Islet of Langerhans (tissue), 1 donor: Measurements from ENCODE around the gene PSMB11.

Experiments used
- FAIRE-seq: peaks from one replicate; lab custom pipeline; 2011; peaks lifted over from hg19 to GRCh38; lab: Jason Lieb, UNC

Gene PSMB11

DNA sequence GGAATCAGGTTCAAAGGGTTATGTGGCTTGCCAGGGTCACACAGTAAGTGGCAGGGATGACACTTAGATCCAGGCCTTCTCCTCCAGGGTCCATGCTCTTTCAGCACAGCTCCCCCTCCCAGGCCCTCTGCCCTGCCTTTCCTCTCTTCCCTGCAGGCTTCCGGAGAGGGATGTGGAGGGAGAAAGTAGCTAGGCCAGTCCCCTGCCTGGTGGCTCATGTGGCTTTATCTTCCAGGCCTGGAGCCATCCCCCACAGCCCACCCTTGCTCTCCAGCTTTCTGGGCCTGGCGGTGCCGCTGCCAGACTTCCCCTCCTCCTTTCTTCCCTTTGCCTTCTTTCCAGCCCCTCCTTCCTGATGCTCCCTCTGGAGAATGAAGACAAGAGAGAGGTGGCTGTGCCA, 1.7 kb downstream of the PSMB11 start:
- FAIRE-seq: no peak

DNA sequence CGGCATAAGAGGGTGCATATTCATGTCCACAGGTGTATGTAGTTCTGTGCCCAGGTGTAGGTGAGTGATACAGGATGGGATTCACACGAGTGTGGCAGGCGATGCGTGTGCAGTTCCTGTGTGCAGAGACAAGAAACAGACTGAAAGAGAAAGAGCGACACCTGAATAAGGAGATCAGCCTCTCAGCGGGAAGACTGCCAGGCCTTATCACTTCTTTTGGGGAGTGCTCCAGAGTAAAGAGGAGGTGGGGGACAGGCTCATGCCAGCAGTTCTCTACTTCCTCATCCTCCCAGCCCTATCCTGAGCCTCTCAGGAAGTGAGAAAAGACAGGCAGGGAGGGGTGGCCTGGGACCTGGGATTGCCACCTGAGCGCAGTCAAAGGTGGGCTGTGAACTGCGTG, 2.8 kb downstream of the PSMB11 start:
- FAIRE-seq: no peak

DNA sequence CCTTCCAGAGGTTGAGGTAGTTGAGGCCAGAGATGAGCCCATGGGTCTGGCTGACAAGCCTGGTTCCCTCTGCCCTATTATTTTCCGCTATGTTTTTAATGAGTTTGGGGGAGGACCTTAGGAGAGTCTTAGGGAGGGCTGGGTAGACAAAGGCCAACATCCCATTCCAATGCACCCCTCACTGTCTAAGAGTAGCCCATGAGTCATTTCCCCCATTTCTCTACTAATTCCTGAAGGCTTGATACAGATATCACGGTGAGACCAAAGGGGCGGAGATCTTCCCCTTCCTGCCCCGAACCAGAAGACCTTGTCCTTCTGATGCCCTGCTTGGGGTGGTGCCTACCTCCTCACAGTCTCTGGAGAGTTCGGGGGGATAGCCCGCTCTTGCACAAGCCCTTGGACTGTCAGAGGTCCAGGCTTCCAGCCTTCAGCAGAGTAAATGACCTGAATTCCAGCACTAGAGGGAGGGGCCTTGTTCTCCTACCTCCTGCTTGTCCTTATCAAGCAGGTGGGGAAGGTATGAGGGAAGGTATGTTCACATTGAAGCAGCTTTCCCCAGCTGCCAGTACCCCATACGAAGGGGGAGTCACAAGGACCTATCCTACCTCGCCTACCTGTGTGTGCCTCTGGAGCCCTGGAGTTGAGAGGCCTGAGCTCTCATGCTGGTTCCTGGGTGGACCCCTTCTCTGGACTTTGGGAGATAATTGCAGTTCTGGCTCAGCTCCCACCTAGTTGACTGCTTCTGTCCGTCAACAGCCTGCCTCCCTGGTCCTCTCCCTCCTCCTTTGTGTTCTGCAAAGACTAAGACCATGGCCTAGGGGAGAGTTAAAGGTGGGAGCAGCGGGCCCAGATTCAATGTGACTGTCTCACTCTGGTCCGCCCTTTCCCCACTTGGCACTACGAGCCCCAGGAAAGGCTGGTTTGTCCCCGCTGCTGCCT, 3.7 kb downstream of the PSMB11 start:
- FAIRE-seq: no peak

DNA sequence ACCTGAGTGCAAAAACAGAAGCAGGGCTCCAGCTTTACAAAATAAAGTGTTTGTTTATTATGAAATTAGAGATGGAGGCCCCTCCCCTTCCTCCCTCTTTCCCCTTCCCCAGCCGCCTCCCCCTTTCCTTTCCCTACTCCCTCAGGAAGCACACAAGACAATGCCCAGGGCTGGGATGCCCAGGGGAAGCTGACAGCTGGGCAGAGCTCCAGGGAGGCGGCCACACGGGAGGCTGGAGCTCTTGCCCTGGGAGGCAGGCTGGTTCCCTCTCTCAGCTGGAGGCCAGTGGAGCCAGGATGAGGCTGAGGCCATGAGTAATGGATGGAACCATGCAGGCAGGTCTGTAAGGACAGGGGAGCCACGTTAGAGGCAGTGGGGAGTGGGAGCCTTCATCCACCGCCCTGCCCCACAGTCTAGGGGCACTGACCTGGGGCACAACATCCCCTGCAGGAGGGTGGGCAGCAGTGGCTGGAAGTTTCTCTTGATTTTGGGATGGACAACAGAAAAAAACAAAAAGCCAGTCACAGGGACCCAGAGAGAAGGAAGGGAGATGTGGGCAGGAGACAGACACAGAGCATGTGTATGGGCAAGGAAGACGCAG, 5.1 kb downstream of the PSMB11 start:
- FAIRE-seq: no peak

DNA sequence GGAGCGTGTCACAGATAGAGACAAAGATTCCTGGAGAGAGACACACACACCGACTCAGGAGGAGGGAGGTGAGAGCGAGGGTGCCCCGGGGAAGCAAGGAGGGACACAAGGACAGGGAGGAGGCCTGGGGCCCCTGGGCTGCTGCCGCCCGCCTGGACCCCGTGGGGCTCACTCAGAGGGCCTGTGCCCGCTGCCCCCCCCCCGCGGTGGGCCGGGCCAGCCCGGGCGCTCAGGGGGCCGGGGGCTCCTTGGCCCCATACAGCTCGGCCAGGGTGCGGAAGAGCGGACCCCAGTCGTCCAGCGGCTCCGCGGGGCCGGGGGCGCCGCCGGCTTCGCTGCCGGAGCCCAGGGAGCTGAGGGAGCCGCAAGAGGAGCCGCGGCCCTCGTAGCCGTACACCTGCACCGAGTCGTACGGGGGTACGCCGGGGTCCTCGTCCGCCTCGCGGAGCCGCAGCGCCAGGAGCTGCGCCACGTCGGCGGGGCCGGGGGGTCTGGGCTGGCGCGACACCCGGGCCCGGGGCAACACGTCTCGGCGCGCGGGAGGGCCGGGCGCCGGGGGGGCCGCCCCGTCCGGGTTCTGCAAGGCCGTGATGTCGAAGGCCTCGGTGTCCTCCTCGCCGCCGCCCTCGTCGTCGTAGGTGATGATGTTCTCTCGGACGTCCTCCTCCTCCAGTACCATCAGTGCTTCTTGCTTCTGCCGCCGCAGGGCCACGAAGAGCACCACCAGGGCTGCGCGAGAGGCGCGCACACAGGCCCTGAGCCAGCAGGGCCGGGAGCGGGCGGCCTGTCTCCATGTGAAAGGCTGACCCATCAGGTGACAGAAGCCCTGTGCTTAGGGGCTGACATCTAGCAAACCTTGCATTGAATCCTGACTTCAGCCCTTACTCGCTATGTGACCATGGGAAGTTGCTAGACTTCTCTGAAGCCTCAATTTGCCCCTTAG, 6.0 kb downstream of the PSMB11 start:
- no peak for FAIRE-seq

DNA sequence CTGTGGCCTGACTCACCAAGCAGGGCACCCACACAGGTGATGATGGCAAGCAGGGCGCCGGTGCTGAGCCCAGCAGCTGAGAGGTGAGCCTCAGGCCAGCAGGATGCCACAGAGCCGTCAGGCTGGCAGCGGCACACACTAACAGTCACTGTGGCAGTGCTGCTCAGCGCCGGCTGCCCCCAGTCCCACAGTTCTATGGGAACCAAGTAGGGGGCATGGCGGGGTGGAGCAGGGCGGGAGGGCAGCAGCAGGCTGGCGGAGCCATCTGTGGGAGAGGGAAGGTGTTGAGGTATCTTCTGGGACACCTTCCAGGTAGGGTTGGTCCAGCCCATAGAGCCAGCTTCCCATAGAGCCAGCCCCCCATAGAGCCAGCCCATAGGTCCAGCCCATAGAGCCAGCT, 7.0 kb downstream of the PSMB11 start:
- FAIRE-seq: no peak

DNA sequence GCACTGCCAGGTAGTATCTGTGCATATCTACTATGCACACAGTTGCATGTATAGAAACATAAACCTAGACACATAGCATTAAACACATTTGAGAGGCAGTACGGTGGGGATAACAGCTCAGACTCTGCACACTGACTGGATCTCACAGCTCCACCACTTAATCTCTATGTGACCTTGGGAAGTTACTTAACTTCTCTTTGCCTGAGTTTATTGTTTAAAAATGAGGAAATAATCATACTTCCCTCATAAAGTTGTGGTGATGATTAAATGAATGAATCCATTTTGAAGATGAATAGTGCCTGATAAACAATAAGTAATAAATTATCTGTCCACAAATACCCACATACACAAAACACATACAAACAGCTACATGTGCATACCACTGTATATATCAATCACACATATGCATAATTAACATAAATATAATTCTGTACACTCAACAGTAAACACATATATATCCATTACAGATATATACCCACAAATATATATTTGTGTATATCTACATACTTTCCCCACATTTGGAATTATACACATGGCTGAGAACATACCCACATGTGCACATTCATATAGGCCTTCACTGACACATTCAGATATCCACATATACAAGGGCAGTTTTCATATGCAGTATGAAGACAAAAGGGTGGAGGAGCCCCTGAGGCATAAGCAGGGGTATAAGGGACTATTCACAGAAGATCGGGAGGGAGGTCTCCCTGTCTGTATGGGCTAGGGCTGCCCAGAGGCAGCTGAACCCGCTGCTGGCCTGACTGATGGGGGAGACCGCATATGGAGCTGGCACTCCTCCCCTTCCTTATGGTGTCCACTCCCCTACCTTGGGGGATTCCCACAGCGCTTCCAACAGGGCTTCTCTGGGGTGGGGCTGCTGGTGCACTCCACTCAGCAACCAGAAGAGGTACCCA, 9.4 kb downstream of the PSMB11 start:
- no peak for FAIRE-seq

DNA sequence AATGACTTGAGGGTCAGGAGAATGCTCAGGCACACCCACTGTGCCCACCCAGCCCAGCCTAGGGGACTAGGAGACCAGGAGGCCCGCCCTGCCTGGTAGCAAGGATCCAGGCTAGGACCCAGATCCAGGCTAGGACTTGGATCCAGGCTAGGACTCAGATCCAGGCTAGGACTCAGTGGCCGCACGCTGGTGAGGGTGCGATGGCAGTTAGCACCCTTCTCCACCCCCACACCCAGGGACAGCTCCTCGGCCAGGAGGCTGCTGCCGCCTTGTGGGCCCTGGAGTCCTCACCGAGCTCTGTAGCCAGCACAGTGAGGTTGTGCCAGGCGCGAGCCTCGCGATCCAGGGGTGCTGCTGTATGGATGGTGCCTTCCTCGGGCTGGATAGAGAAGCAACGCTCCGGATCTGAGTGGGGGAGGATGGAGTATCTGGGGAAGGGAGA, 10.2 kb downstream of the PSMB11 start:
- no peak for FAIRE-seq

DNA sequence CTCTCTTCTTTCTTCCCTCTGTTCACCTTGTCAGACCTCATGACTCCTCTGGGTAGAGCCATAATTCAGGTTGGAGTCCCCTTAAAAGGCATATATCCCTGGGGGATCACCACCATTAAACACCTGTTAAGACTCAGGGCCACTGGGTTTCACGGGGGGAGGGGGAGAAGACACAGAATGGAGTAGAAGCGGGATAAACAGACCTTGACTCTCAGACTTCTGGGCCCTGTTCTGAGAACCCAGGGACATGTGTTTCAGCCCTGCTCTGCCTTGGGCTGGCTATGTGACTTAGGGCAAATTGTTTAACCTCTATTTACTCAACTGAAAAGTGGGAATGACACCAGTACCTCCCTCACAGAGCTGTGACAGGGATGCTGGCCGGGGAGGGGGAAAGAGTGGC, 10.7 kb downstream of the PSMB11 start:
- no peak for FAIRE-seq

DNA sequence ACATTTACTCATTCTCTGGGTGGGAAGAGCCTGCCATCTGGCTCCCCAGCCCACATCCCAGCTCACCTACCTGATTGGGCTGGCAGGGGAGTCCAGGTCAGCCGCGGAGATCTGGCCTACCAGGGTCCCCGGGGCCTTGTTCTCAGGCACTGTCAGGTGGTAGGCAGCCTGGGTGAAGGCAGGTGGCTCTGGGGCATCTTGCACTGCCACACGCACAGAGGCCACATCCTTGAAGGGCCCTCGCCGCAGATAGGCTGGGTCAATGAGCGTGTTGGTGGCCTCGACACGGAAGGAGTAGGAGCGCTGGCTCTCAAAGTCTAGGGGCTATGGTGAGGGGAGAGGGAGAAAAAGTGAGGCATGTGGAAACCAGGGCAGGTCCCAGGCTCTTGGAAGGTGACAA, 11.4 kb downstream of the PSMB11 start:
- no peak for FAIRE-seq

DNA sequence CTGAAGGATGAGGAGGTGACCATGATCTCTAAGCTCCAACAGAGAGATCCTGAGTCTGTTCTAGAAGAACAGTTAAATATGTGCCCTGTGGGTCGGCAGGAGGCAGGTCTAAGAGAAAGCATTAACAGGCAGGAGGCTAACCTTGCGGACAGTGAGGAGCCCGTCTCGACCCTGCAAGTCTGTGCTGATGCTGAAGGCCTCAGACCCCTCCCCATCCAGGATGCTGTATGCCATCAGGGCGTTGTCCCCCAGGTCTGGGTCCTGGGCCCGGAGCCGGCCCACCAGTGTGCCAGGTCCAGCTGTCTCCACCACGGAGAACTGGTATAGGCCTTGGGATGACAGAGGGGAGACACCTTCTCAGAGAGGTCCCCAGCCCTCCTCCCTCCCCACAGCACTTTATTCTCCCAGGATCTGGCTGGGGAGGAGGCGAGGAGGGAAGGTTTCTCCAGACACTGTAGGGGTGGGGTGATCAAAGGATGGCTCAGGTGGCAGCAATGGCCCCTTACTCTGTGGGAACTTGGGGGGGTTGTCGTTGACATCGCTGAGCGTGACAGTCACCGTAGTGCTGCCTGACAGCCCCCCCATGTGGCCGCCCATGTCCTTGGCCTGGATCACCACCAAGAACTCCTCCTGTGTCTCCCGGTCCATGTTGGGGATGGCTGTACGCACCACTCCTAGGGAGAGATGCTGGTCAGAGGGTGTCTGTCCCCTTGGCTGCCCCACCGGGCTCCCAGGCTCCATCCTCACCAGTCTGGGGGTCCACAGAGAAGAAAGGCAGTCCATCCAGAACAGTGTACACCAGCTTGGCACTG, 12.2 kb downstream of the PSMB11 start:
- no peak for FAIRE-seq

DNA sequence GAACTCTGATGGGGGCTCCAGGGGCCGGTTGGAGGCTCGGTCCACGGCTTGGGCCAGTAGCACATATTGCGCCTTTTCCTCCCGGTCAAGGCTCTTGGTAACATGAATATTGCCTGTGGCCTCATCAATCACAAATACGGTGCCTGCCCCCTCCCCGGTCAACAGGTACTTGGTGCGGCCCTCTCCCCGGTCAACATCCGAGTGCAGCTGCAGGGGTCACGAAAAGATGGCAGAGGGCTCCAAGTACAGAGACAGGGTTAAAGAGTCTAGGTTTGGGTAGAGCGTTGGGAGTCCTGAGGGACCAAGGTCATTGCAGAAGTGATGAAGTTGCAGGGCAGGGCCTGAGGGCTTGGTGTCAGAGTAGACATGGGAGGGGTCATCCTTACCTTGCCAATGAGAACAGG, 13.1 kb downstream of the PSMB11 start:
- FAIRE-seq: no peak

DNA sequence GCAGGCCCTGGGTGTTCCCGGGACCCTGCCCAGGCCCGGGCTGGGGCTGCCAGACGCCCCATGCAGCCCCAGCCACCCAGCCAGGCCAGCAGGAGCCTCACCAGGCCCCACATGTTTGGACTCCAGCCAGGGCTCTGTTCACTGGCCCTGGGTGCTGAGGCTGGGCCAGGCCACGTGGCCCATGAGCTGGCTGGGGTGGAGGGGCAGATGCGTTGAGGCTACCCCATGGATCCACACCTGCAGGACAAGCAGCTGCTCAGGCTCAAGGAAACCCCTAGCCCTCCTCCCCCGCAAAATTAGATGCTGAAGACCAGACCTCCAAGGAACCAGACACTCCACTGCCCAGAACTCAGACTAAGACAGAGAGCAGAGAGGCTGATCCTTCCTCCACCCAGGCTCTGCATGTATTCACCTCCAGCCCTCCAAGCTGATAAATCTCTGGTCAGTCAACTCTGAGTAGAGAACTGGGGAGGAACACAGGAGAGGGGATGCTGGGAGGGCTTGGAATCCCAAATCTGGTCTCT, 13.7 kb downstream of the PSMB11 start:
- no peak for FAIRE-seq

DNA sequence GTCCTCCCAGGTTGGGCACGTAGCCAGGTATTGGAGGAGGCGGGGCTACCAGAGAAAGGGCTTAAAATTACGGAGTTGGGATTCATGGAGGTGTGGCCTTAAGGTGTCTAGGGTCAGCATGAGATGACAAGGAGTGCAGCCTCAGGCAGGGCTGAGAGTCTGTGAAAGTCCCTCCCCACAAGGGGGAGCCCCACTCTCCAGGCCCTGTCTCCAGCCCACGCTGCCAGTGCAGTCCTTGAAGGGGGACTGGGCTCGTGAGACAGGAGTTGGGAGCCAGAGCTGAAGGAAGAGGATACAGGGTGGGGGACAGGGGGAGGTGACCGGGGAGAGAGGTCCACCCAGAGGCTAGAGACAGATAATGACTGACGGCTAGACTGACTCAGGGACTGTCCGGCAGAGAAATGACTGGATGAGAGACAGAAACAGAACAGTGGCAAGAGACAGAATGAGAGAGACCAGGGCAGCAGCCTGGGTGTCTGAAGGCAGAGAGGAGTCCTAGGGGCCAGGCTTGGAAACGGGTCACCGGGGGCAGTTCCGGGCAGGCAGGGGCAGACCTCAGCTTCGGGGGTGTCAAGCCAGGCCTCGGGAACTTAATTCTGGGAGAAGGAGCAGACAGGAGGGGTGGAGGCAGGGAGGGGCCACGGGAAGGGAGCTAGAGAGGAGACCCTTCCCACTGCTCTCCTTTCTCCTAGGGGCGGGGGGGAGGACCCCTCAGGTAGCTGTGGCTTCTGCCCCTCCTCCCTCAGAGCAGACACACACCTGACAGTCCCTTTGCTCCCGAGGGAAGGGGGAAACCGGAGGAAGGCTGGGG, 14.3 kb downstream of the PSMB11 start:
- FAIRE-seq: no peak

DNA sequence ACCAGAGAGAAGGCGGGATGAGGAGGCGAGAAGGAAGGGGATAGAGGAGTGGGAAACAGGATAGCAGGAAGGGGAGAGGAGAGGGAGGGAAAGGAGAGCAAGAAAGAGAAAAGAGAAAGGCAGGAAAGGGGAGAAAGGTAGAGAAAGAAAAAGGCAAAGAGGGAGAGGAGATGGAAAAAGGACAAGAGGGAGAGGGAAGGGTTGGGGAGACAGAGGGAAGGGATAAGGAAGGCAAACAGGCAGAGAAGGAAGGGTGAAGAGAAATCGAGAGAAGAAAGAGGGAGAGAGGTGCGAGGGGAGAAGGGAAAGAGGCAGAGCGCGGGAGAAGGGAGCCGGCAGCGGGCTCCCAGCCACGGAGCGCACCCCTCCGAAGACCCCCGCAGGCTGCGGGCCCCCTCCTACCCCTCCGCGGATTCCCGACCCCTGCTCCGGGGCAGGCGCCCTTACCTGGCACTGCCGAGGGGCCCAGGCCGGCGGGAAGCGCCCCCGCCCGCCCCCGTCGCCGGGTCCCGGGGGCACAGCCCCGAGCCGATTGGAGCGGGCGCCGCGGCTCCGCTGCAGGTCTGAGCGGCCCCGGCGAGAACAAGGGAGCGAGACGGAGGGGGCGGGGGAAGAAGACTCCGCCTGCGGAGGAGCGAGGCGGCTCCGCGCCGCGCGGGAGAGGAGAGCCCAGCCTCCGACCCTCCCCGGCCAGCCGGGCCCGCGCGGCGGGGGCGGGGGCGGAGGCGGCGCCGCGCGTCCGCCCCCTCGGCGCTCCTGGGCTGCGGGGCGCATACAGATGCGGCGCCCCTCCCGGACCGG, 15.1 kb downstream of the PSMB11 start, which contains the start of gene CDH24:
CDH24 (minus strand) TSS at position 565 of the 801 bp plus-strand sequence. CDS start 1,787 bp downstream, outside the sequence.
- FAIRE-seq: no peak

DNA sequence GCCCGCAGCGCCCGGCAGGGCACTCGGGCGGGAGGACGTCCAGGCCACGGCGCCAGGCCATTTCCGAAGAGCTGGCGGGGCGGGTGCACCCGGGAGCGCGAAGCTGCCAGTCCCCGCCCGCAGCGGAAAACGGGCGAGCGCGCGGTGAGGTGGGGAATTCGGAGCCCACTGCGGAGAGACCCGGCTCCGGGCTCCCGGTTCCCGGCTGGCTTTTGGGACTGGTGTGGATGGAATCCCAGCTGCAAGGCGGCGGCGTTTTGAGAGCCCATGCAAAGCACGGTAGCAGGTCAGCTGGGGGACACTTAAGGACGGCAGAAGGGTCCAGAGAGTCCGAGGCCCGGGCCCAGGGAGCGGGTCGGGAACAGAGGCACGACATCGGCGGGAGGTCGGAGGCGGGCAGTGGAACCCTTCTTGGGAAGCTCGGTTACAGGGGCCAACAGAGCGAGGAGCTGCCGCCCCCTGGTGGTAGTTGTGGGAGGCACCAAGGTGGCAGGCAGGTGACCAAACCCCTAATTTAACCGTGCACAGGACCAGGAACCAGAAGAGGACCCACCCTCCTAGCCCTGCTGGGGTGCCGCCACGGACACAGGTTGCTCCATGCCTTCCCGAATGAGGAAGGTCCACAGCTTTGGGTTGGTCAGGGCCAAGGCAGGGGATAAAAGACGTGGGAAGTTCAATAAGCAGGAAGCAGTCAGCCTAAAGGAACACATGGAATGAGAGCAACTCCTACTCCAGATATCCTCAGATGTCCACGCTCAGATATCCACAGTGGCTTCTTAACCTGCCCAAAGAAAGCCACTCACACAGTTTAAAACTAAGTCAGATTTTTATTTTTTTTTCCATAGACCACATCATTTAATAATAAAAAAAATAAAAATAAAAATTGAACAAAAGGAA, 16.0 kb downstream of the PSMB11 start:
- no peak for FAIRE-seq
